HG03108 (cell line): ENCODE results near the gene INO80B.
"Not testable (repeated sequence)": the region's sequence is repeated elsewhere in the genome, so short reads cannot be mapped to it uniquely, and the experiment has no call there.

ENCODE experiments used
- ATAC-seq: cut with Tn5 transposase; IDR thresholded peaks from one replicate; pipeline ENCODE4 v1.9.1; 2021; ENCODE audit warnings: moderate library complexity; ENCODE audit not compliant: unreplicated experiment

The INO80B gene

DNA sequence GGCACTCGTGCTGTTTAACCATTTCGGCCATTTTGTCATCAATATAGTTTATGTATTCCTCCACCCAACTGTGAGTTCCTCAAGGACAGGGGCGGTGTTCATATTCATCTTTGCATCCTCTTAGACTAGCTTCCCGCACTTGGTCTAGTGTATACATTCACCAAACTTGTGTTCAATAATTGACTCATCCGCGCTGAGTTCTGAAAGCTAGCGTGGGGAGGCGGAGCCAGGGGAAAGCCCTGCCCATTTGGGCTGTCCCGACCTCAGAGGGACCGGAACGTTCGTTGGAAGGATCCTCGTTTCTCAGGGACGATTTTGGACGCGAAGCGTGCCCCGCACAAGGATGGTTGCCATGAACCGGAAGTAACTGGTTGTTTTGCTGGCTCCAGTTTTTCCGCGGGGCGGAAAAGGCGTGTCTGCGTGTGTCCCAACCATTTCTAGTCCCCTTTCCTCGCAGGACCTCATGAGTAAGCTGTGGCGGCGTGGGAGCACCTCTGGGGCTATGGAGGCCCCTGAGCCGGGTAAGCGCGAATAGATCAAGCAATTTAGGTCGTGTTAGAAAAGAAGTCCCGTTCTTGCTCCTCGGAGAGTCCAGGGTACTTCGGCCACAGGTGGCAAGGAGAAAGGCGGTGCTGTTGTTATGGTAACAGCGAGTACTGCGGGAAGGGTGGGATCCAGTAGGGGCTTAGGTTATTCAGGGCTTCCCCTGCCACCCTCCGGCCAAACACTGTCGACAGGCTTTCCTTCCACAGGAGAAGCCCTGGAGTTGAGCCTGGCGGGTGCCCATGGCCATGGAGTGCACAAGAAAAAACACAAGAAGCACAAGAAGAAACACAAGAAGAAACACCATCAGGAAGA lies at the start of gene INO80B:
Gene INO80B, plus strand, starts transcription at position 434 of the 858 bp plus-strand sequence. Its CDS starts 30 bp downstream, at position 464.
- ATAC-seq: peak; percentile 35

DNA sequence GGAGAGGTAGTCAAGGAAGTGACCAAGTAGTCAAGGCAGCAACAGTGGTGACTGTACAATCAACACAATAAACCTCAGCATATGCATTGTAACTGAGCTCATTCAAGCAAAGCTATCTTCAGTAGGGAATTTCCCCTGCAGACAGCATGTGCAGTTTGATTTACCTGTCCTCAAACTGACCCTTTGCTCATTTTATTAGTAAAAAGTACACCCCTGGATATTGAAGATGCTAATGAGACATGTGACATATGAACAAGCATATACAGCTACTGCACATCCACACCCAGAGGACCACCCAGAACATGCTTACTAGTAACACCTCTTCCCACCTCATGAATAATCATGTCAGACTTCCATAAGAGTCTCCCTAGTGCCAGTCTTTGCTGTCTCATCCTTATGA lies 48.9 kb upstream of the INO80B start:
- peak; percentile 78 for ATAC-seq

DNA sequence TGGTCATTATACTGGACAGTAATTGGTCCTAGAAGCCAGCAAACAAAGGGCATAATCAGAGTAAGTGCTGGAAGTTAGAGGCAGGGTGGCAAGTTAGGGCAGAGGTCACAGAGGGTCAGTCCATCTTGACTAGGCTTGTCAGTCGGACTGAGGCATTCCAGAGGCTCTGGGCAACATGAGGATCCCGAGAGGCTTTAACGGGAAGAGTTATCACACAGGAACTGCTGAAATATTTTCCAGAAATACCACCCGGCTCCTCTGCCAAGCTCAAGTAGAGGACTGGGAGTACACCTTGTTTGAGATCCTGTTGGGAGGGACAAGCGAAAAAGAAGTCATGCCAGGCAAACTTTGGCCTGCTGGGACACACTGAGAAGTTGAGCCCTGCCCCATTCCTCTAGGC lies 47.2 kb upstream of the INO80B start:
- ATAC-seq: no peak

DNA sequence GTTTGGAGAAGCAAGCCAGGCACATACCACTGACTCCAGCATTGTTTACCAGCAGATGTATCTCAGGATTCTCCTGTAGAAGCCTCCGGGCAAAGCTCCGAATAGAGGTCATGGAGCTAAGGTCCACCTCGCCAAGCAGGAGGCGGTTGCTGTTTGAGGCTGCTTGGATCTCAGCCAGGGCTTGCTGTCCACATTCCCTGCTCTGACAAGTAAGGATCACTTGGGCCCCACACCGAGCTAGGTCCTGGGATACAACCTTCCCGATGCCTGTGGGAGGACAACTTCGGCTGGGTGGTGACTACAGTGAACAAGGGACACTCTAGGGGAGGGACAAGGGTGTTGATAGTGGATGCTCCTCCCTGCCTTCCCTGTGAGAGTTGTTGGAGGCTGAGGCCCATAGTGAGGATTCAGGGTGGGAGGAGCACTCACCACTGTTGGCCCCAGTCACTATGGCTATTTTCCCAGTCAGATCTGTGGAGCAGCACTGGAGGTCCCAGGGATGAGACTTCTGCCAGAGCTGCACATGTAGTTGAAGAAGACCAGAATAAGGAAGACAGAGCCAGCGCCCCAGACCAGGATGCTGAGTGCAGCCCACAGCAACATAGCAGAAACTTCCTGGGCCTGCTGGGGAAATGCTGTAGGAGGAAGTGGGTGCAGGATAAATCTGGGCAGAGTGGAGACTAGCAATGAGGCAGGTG lies 41.7 kb upstream of the INO80B start:
- no peak for ATAC-seq

DNA sequence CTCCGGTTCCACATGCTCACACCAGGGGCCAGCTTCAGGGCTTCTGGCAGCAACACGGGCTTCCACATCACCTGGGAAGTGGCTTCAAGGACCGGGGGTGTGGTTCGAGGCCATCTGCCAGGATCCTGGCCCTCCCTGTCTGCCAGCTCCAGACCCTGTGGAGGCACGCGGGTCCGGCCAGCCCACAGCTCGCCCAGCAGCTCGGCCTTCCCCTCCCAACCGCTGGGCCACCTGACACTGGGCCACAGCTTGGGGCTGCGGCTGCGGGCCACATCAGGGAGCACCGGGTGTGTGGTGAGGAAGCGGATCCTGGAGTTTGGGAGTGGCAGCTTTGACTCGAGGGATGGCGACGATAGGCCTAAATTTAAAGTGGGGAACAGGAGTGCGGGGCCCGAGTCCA lies 40.4 kb upstream of the INO80B start:
- ATAC-seq: no peak

DNA sequence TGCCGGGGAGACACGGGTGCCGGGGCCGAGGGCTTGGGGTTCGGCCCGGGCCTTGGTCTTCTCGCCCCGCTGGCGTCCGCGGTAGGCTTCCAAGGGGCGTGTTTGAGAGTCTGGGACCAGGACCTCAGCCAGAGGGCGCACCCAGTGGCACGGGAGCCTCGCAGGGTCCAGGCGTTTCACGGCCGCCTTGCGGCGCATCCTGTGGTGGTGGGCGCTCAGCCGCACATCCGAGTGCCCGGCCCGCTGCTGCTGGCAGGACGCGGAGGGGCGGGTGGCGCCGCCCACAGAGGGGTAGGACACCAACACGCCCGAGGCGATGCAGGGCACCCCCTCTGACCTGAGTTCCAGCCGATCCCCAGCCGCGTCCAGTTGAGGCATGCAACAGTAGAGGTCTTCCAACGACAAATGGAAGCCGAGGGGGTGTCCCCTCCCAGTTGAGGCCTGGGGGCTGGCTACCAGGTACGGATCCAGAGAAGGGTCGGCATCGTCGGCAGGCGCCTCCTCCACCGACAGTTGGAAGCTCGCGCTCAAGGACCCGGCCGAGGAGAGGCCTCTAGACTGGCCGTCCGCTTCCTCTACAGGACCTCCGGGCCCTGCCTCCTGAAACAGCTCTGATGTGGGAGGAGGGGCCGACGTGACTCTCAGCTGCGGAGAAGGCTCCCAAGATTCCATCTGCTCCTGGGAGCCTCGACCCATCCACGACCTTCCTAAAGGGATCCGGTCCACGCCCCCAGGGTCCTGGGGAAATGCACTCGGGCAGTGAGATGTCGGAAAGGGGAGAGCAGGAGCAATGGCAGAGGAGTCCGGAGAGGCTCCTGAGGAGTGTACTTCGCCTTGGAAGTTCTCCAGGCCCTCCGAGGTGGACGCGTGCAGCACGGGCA lies 39.8 kb upstream of the INO80B start:
- ATAC-seq: peak; percentile 54

DNA sequence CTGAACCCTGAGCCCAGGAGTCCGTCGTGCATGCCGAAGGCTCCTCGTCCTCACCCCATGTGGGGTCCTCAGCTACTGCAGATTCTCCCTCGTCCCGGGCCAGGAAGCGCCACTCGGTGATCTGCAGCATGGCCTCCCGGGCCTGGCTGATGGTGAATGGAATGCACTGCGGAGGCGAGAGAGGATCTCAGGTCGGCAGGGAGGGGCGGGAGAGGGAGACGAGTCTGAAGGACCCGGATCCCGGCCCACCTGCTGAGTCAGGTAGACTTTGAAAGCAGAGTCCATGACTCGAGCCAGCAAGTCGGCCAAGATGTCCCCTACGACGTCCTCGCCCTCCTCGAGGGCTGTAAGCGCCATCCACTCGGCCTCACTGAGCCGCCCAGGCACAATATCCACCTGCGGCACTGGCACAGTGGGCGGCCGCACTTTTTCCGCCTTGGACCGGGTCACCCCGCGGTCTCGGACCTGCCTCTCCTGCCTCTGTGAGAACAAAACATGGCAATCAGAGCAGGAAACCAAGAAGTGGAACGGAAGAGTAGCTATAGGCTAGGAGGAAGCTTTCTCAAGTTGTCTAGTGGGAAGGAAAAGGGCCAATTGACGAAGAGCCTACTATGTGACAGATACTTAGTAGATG lies 39.0 kb upstream of the INO80B start:
- ATAC-seq: no peak

DNA sequence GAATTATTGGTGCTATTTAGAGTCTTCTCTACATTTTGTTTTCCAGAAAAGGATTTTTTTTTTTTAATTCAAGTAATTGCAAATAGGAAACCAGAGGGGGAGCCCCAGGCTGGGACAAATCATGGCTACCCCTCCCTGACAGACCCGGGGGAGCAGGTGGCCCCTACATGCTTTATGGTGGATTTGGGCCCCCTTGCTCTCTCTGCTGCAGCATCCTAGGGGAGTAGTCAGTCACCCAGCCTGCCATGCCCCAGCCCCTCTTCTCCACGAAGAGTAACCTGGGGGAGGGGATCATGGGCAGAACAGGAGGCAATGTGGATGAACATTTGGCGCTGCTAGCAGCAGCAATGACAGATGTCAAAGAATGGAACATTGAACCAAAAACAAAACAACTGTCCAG lies 38.1 kb upstream of the INO80B start:
- ATAC-seq: no peak

DNA sequence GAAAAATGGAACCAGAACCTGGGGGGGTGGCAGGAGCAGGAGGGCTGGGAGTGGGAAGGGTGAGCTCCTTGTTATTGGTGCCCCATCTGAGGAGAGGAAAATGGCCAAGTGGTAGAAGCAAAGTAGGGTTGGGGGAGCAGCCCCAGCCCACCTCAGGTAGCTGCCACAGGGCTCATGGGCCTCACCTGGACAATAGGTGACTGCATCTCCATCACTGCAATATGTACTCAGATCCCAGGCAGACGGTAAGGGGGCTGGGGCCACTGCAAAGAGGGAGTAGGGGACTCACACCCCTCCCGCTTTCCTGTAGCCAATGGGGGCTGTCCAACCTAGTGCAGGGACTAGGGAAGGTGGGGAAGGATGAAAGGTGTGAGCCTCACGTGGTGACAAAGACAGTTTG lies 37.7 kb upstream of the INO80B start:
- ATAC-seq: no peak

DNA sequence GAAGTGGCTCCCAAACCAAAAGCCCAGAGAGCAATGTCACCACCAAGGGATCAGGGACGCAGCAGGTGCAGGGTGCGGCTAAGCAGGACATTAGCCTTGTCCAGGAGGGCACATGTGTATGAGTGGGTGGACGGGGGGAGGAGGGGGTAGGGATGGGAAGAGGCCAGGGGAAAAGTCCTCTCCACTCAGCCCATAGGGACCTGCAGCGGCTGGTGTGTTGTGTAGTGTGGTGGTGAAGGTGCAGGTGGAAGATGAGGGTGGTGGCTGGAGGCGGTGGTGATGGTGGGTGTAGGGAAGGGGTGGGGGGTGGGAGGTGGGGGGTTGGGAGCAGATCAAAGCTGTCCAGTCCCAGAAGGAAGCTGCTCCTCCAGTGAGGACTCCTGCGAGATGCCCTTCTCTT lies 37.1 kb upstream of the INO80B start:
- no peak for ATAC-seq

DNA sequence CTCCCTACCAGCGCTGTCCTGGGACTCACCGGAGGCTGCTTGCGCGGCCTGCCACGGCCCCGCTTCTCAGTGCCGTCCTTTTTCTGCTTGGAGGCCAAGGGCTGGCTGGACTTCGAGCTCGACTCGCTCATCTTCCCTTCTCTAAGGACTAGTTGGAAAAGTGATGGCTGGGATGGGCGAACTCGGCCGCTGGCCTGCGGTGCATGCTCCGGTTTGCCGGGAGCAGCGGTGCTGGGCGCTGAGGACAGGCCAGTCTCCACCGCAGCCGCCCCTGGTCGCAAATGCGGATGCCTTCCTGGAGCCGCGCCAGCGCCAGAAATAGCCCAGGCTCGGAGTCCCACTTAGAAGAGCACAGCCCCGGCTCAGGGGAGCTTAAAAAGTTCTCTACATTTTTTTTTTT lies 36.6 kb upstream of the INO80B start:
- no peak for ATAC-seq

DNA sequence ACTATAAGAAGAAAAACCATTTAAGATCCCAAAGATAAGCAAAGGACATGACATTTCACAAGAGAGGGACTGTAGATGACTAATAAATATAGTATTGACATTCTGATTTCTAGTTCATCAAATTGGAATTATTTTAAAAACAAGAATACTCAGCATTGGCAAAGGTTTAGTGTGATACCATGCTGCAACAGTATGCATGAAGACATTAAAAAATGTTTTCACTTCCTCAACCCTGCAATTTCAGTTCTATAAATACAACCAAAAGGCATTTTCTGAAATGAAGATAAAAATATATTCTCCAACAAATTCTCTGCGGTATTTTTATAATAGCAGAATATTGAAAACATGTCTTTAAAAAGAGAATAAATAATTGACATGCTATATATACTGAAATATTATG lies 35.5 kb upstream of the INO80B start:
- no peak for ATAC-seq

DNA sequence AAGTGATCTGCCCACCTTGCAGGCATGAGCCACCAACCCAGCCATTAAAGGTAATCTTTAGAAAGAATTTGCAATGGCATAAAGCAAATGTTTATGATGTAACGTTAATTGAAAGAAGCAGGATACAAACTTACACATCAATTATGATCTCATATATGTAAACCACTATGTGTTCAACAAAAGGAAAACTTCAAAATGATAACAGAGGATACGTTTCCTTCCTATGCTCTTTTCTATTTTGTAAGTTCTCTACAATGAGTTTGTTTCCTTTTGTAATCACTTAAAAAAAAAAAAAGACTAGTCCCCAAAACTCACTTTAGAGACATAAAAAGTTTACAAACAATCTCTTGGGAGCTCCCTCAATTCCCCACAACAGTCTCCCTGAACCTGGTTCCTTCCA lies 34.9 kb upstream of the INO80B start:
- no peak for ATAC-seq

DNA sequence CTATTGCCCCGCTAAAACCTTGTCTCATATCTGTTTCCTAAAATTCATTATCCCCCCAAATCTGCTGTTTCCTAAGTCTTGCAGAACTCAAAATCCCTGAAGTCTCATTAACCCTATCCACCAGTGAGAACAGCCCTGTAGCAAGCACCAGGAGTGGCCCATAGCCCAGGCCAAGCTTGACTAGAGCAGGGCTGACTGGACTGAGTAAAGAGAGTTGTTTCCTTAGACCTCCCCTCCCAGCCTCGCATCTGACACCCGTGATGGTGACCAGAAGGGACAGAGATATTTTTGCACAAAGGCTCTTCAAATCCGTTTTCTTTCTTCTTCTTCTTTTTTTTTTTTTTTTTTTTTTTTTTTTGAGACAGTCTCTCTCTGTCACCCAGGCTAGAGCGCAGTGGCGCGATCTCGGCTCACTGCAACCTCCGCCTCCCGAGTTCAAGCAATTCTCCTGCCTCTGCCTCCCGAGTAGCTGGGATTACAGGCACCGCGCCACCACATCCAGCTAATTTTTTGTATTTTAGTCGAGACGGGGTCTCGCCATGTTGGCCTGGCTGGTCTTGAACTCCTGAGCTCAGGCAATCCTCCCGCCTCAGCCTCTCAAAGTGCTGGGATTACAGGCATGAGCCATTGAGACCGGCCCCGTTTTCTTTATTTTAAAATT lies 34.3 kb upstream of the INO80B start:
- ATAC-seq: not testable (repeated sequence)

DNA sequence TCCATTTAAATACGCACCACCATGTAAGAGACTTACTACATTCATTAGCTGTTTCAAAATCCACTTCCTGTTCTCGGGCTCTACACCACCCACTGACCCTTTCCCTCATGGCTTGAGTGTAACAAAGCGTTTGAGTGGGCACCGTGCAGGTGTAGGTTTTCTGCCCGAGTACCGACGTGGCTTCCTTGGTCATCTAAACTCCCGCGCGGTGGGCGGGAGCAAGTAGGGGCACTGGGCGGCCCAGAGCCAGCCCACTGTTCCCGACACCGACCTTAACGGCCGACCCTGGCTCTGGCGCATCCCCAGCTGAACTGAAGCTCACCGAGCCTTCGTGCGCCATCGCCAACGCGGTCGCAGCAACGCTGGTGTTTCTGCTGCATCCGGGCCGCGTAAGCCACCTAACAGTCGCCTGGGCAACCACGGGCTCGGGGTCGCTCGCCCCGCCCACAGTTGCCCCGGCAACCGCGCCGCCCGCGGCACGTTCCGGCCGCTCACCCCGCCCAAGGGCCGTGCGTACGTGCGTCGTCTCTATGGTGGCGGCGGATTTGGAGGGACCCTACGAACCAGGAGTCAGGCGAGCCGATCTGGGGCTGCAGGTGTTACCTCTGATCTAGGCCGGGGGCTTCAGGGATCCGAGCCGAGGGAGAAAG lies 33.5 kb upstream of the INO80B start, which contains the start of the genes C2orf81 and WDR54:
Gene C2orf81, minus strand, starts transcription at position 399 of the 650 bp plus-strand sequence. Its CDS starts 59 bp downstream, at position 340.
Gene WDR54, plus strand, starts transcription at position 510 of the 650 bp plus-strand sequence. CDS start 424 bp downstream, outside the sequence.
- peak; percentile 90 for ATAC-seq

DNA sequence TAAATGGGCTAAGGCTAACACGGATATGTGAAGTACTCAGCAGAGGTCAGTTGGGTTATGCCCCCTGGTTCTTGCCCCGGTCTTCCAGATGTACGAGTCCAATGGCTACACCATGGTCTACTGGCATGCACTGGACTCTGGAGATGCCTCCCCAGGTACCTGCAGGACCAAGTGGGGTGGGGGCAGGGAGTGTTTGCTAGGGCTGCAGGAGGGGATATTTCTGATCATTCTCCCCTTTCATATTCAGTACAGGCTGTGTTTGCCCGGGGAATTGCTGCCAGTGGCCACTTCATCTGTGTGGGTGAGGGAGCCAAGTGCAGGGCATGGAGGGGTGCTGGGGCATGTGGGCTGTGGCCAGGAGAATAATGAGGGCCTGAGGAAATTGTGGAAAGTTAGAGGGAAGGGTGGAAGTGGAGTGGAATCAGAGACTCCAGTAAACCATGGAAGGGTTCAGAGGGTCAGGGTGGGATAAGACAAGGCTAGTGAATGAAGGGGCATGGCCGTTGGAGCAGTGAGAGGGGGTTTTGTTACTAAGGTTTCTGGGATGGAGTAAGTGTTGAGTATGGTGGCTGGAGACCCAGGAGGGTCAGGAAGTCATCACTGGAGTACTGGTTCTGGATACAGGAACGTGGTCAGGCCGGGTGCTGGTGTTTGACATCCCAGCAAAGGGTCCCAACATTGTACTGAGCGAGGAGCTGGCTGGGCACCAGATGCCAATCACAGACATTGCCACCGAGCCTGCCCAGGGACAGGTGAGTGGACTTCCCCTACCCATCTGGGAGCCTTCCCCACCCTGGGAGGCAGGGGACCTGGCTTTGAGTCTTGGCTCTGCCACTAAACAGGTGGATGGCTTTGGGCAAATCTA lies 31.4 kb upstream of the INO80B start:
- no peak for ATAC-seq

DNA sequence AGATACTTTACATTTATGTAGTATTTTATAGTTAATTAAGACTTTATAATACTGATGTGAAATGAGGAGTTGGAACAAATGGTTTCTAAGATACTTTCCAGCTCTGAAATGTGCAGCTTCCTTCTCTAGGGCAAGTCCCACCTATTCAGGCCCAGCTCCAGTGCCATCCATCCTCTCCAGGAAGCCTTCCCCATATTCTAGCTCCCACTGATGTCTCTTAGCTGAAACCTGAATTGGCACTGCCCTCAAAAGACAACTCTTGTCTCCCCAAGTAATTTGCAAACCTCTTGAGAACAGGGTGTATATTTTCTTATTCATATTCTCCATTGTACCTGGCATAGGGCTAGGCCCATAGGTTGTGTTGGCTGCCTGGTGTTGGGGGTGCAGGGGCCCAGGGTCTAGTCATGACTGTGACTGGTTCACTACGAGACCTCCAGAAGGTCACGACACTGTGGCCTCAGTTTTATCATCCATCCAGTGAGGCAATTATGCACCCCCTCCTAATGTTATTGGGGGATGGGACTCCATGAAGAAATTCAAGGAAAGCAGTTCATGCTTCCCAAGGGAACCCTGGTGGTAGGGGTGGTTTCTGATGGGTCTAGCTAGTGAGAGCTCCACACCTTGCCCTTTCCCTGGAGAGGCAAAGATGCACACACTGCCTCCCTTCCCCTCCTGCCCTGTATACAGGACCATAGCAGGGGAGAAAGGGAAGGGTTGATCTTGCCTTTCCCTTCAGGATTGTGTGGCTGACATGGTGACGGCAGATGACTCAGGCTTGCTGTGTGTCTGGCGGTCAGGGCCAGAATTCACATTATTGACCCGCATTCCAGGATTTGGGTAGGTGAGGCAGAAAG lies 30.5 kb upstream of the INO80B start:
- ATAC-seq: no peak

DNA sequence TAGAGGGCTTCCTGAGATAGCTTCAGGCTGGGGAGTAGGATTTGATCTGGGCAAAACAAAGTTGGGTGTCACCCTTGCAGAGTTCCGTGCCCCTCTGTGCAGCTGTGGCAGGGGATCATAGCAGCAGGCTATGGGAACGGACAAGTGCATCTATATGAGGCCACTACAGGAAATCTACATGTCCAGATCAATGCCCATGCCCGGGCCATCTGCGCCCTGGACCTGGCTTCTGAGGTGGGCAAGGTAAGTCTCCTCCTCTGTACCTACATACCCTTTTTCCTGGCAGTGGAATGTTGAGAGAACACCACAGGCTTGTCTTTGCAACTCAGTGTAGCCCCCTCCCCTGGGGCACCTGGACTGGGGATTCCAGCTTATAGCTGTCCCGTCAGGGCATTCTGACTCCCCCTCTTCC lies 29.9 kb upstream of the INO80B start:
- no peak for ATAC-seq
